T-helper 22 cell (primary cell): ENCODE measurements around the gene INTS3.
"Not testable (repeated sequence)": the region's sequence is repeated elsewhere in the genome, so short reads cannot be mapped to it uniquely, and the experiment has no call there.

Experiments
- DNase-seq: peaks from one replicate; pipeline ENCODE4 v3.0.0-alpha.2; 2020; ENCODE audit warnings: low read depth

INTS3 gene

DNA sequence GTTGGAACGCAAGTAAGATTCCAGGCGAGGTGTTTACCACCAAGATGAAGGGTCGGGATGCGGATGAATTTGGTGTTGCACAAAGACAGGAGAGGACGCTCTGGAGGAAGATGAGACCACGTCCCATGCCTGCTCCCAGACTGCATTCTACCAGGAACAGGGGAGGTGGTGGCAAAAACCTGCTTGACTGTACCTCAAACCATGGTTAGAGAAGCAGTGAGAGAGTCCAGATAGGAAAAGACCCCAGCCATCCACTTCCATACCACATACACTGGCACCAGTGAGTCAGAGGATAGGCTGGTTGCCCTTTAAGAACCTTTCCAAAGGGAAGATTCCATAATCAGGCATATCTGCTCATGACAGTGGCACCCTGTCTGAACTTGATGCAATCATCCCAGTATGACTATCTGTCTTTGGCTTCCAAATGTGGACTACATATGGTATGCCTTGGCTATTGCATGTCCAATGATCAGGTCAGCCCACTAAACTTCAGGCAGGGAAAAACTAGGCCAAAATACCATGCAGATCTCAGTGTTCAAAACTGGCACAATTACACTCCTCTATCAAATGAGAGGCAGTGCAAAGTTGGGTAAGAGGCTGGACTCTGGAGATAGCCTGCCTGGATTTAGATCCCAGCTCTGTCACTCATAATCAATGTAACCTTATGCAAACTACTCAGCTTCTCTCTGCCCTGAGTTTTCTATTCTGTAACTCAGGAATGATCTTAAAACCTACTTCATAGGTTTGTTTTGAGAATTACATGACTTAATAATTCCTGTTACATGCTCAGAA lies 28.7 kb upstream of the INTS3 start:
- no peak for DNase-seq

DNA sequence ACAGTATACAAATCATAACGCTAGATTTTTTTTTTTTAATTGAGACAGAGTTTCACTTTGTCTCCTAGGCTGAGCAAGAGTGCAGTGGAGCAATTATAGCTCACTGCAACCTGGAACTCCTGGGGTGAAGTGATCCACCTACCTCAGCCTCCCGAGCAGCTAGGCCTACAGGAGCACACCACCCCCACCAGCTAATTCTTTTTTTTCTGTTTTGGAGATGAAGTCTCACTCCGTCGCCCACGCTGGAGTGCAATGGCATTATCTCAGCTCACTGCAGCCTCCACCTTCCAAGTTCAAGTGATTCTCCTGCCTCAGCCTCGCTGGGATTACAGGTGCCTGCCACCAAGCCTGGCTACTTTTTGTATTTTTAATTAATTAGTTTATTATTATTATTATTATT lies 28.1 kb upstream of the INTS3 start:
- DNase-seq, result no peak

DNA sequence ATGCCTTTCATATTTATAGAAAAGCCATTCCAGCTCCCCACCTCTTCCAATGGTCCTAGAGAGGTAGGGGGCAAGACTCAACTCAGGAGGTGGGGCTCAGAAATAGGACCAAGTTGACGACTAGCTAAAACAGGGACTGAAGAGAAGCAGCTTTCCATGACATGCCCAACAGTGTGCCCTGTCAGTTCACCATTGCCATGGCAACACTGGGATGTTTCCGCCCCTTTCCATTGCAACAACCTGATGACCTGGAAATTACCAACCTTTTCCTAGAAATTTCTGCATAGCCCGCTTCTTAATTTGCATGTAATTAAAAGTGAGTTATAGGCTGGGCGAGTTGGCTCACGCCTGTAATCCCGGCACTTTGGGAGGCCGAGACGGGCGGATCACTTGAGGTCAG lies 22.4 kb upstream of the INTS3 start:
- no peak for DNase-seq

DNA sequence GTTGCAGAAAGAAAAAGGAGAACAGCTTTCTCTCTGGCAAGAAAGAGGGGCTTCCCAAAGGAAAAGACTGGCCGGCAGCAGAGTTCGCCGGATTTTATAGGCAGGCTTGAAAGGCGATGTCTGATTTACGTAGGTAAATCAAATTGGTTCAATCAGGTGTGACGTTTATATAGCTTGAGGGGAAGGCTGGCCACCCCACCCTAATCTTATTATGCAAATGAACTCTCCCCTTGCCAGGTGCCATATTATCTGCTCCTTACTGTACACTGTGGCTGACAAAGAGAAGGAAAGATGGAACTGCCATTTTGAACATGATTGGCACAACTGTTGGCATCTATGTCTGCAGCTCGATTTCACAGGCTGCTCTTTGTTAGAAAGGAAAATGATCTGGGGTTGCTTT lies 16.8 kb upstream of the INTS3 start:
- DNase-seq, result no peak

DNA sequence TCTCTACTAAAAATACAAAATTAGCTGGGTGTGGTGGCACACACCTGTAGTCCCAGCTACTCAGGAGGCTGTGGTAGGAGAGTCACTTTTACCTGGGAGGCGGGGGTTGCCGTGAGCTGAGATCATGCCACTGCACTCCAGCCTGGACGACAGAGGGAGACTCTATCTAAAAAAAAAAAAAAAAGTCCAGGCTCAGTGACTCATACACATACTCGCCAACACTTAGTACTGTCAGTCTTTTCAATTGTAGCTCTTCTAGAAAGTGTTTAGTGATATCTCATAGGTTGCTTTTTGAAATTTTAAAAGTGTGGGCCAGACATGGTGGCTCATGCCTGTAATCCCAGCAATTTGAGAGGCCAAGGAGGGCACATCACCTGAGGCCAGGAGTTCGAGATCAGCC lies 11.6 kb upstream of the INTS3 start:
- DNase-seq, result not testable (repeated sequence)

DNA sequence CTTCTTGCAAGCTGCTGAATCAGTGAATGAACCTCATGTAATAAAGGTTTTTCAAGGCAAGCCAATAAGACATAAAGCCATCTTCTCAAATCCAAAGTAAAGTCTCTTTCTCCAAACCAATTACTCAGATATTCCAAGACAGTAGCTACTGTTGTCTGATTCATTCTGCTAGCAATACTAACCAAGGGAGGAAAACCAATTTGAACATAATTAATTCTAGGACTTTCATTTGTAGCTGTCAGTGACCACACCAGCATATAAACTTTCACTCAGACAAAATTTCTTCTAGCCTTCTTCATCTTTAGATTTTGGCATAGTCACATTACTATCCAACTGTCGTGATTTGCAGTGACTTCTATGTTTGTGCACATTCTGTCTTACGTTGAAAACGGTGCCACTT lies 10.5 kb upstream of the INTS3 start:
- no peak for DNase-seq

DNA sequence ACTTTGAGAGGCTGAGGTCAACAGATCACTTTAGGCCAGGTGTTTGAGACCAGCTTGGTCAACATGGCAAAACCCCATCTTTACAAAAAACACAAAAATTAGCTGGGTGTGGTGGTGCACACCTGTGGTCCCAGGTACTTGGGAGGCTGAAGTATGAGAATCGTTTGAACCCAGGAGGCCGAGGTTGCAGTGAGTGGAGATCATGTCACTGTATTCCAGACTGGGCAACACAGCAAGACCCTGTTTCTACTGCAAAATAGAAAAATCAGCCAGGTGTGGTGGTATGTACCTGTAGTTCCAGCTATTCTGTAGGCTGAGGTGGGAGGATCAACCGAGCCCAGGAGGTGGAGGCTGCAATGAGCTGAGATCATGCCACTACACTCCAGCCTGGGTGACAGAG lies 4.2 kb upstream of the INTS3 start:
- DNase-seq, result no peak

DNA sequence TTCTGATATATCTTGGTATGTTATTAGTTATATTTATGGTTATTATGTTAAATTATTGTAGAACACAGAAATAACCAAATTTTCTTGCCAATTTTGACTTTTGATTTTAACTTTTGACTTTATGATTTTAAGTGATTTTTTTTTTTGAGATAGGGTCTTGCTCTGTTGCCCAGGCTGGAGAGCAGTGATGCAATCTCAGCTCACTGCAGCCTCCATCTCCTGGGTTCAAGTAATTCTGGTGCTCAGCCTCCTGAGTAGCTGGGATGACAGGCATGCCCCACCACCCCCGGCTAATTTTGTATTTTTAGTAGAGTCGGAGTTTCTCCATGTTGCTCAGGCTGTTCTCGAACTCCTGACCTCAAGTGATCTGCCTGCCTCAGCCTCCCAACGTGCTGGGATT lies 3.2 kb upstream of the INTS3 start:
- DNase-seq, result not testable (repeated sequence)

DNA sequence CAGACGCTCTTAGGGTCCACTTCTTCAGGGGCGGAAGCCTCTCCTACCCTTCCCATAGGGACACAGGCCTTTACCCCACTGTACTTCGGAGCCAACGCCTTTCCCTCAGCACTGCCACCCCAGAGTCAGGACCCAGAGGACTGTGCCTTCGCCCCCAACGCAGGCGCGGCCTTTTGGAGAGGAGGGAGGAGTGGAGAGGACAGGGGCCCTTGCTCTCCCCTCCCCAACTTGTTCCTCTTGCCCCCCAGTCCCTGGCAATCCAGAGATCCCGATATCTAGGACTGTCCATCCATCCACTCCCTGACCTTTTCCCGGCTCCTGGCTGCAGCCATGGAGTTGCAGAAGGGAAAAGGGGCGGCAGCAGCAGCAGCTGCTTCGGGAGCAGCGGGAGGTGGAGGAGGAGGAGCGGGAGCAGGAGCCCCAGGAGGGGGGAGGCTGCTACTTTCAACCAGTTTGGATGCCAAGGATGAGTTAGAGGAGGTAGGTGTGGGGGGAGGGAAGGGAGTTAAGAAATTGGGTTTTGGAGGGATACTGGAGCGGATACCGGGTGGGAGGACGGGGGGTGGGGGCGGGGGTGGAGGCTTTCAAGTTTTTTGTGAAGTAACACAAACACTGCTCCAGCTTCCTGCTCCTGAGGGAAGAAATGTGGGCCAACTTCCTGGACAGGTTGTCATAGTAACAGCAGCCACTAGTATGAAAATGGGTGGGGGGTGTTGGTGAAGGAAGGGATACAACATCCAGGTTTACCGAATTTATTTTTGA lies 636 bp downstream of the INTS3 start:
- no peak for DNase-seq

DNA sequence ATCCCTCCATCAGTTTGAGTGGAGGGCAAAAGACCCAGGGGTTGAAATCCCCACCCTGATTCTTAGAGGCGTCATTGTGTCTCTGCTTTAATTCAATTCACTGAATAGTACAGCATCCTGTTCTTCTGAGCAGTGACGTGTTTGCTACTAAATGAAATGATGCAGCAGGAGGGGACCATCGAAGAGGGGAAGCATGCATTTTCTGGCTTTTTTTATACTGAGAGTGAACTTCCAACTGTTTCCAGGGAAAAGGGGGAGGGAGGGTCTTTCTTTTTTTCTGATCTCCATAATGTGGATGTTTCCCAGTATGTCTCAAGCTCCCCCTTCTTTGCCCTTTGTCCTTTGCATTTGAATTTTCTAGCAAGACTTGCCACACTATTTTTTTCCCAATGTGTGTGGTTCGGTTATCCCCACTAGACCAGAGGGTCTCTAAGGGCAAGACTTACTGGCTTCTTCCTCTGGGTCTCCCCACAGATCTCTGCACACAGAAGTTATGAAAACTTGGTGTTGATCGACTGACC lies 2.7 kb downstream of the INTS3 start:
- no peak for DNase-seq

DNA sequence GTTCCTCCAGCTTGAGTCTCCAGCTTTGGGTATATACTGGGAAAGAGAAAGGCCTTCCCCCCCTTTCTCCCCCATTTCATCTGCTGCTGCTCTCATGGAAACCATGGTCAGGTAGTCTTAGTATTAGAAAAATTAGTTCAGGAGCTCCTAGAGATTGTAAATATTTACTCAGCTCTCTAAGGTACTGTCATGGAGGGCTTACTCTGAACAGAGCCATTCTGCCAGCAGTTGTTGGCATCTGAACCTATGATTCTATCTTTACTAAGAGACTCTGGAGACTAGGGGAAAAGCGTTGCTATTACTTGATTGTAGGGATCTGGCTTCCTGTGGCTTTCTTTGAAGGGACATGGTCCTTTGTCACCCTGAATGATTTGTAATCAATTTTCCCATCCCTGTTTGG lies 6.1 kb downstream of the INTS3 start:
- no peak for DNase-seq

DNA sequence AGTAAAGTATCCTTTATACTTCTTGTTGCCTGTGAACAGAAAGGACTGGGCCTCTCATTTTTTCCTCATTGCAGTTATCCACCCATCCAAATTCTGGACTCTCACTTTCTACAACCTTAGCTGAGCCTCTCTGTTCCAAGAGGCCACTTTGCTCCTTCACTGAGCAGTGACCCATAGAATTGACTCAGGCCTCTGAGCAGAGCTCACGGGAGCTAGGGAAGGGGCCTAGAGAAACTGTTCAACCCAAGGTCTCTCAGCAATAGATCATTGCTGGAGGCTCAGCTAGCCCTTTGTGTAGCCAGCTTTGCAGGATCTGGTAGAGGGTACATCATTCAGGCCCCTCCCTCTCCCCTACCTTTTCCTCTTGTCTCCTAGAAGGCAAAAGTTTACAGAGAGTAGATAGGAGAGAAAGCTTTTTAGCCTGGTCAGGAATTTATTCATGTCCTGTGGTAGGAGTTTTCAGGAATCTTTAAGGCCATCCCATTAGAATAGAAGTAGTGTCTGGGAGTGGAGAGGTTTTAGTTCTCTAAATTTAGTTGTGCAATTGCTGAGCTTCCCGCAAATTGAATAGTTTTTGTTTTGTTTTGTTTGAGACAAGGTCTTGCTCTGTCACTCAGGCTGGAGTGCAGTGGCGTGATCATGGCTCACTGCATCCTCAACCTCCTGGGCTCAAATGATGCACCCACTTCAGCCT lies 6.7 kb downstream of the INTS3 start:
- no peak for DNase-seq

DNA sequence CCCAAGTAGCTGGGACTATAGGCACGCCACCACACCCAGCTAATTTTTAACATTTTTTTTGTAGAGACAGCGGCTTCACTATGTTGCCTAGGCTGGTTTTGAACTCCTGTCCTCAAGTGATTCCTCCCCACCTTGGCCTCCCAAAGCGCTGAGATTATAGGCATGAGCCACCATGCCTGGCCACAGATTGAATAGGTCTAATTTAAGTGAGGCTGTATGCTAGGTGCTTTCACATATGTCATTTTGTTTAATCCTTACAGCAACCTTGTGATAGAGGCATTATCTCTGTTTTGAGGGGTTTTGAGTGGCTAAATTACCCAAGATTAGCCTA lies 7.2 kb downstream of the INTS3 start:
- DNase-seq, result no peak

DNA sequence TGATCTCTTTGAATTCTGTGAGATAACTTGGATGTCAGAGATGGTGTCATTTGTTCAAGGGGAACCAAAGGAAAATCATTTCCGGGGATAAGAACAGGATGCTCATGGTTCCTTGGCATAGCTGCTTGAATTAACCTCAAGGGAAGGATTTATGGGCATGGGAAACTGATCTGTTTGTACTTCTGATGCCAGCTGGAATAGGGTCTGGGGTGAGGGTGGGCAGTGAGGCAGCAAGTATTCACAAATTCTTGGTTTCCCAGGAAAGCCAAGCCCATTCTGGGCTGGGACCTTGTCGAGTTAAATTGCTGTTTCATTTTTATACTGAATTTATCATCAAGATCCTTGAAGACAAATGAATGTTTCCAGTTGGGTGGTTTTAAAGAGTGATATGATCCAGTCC lies 14.1 kb downstream of the INTS3 start:
- no peak for DNase-seq

DNA sequence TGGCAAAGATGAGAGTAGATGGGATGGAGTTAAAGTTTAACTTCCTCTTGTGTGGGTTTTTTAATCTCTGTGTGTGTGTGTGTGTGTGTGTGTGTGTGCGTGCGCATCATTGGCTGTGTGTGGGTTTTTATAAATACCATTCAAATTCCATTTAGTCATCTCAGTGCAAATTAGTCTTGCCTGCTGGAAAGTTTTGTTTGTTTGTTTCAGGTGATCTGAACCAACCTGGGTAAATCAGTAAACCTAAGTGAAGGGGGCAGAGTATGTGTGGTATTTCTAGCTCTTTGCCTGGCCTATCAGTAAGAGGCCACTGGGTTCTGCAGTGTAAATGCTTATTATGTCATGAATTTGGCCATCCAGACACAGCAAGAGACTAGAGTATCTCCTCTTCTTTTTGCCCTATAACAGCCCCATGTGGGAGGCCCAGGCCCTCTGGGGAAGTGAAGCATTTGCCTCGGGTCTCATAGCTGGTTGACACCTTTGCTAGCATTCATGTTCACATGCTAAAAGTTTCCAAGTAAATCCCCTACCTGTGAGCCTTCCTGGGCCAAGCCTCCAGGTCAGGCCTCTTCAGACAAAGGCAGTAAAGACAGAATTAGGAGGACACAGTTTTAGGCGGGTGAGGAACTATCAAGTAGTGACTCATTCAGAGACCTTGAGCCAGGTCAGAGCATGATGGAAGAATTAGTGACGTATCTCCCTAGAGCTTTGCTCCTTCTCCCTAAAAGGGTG lies 14.7 kb downstream of the INTS3 start:
- no peak for DNase-seq

DNA sequence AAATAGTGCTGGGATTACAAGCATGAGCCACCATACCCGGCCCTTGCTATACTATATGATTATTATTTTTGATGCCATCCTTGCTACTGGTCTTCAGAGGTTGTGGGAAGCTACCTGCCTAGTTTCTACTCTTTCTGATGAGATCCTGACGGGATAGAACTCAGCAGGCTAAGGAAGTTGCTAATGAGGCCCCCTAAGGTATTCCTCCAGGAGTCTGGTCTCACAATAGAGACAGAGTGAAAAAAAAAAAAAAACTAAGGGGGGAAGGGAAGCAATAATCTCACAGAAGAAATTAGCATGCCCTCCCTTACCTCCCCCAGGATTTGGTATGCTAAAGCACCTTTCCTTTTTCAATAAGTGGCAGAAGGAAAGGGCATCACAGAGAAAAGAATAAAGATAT lies 17.6 kb downstream of the INTS3 start:
- DNase-seq, result no peak

DNA sequence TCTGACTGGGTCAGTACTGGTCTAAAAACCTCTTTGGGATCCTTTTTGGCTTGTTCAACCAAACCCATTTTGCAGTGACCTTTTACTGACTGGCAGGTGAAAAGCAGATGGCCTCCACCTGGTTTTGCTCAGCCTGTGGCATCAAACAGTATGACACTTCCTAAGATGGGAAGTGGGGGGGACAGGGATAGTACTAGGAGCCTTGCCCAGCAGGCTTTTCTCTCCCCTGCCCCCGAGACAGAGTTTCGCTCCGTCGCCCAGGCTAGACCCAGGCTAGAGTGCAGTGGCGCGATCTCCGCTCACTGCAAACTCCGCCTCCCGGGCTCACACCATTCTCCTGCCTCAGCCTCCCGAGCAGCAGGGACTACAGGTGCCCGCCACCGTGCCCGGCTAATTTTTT lies 18.3 kb downstream of the INTS3 start:
- DNase-seq, result no peak

DNA sequence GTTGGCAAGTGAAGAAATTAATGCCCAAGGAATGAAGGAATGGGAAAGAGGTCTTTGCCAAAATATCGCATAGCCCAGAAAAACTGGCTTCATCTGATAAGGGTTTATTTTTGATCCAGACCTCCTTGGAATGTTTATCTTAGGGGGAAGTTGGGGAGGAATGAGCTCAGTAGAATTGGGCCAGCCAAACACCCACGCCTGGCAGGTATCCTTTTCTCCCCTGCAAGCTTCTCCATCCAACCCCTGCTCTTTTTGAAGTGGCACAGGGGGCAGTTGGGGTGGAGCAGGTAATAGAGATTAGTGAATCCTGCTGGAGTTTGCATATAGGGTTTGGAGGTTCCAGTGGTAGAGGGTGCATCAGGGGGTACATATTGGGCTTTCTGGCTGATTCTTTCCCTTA lies 21.1 kb downstream of the INTS3 start:
- DNase-seq, result no peak

DNA sequence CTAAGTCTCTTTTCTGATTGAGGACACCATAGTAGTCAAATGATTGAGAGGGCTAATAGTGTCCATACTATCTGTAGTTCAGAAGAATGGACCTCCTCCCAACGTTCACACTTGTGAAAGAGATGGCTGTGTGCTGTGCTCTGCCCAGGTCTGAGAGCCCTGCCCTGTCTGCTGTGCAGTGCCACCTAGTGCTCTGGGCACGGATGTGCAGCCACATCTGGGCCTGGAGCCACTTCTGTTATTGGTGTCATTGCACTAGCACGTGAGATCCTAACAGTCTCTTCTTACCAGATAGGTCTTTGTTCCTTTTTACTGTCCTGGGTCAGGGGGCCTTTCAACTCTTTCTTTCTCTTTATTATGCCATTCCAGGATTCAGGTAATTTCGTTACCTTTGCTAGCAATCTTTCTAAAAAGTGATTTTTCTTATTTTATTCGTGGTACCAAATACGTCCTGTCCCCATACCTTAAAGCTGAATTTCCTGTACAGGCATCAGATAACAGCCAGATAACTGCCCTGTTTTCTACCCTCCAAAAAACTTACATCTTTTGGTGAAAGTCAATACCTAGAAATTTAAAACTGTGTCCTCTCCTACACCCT lies 21.7 kb downstream of the INTS3 start:
- peak; percentile 48 for DNase-seq

DNA sequence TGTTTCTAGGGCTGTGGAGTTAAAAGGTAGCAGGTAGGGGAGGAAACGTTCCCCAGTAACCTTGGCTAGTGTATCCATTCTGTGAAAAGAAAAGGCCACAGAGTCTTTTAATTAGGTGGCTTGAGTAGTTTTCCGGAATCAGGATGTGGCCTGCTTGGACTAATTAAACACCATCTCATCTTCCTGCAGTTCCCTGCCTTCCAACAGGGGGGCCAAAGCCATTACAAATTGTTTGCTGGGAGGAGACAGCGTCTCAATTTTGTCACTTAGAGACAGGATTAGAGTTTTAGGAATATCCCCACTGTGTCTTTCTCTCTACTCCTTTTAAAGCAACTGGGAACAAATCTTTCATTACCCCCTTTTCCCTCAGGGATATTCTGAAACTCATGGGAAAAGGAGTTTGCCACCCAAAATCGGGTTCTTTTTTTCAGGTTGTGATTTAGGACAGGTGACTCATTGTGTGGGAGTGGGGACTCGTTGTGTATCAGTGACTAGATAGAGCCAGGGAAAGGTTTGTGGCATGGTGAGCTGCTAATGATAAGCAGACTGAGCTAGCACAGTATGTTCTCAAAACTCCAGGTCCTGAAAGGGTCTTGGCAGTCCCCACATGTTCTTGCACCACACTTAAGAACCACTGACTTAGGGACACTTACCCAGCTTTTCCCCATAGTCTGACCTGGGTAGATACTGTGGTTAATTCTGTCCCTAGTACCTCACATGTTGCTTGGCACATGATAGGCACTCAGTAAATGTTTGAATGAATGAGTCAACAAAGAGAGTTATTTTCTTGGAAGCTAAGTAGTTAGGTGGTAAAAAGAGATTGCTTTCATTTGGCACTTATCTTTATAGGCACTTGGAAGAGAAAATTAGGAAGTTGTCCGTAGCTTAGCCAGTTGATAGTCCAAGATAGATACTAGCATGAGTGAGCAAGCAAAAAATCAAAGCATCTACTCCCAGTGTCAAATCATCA lies 22.5 kb downstream of the INTS3 start:
- no peak for DNase-seq

DNA sequence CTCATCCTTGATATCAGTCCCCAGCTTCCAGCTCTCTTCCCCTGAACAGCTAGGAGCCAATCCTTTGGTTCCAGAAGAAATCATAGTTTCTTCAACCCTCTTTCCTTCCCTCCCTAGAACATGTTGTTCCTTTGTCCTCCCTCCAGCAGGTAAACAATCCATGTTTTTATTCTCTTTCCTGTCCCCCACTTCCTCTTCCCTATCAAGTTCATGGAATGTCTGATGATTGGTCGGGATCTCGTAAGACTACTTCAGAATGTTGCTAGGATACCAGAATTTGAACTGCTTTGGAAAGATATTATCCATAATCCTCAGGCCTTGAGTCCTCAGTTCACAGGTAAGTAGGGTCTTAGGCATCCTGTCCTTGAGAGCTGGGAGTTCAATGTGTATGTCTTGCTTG lies 24.2 kb downstream of the INTS3 start:
- no peak for DNase-seq
